ENCODE results near the gene NEDD8. TPM values are rescaled to one million over a fixed set of nuclear protein-coding genes. Genes with fewer than 3 reads are reported as not detected.
A peak's percentile ranks its signal among the peaks of the same experiment; 100 is the strongest.

Gene NEDD8
- total and polyA plus RNA-seq, 7 experiments from 2014 or later = 73.5 to 340 (median 127) TPM

DNA sequence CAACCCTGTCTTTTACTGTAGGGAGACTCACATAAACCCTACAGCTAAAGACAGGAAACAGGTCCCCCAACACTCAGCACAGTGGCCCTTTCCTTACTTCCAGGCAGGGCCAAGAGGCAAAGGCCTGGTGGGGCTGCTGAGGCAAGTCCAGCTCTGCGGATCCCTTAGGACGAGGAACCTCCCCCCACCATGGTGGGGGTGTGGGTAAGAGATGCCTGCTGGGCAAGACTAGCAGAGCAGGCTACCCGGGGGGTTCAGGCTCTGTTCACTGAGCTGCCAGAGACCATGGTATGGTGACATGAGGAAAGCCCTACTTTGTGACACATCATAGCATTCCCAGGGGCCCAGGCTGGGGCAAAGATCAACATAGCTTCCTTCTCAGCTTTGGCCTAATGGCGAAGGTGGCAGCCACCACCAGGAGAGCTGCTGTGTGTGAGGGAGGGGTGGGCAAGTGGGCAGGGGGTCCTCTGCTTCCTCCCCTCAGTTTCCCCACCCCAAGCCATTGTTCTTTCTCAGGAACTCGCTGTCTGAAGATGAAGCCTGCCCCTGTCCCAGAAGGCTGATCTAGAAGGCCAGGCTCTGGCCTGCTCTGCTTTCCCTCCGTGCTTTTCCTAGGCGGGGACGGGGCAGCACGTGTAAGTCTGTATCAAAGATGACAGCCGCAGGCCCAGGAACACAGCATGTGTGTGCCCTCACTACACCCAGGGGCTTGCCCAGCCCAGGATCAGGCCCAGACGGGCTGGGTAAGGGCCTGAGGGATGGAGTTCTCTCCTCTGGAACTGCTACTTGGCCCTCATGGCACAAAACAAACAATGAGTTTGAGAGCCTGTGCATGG lies 20.3 kb upstream of the NEDD8 start:
- ATAC-seq (no peak), DNase-seq (no peak)
- ChIA-PET CTCF (interaction anchor here (1.1 to 1.2 kb wide), 2 partner anchors 47 to 55 kb away, joined by 3 to 6 read pairs; partner anchors contain the start of genes CIDEB, DHRS1 and NOP9), POLR2A (no interaction called here)
- Mint-ChIP-seq H3K27me3 (no peaks in the 10 kb centered on the region), H3K9me3 (no peaks in the 10 kb centered on the region), H3K36me3 (peaks cover 0 to 34% (median 8%) of the 10 kb centered on the region in 5 donors), H3K27ac (no peak overlapping the region), H3K4me1 (peaks cover 0 to 36% (median 4%) of the 10 kb centered on the region in 7 donors), H3K4me3 (no peak overlapping the region)
- Histone ChIP-seq H3K36me3 (ENCODE audit: control insufficient read depth in 2 of 3, insufficient read depth in 3 of 3, low read length in 3 of 3) (peaks cover 0 to 44% (median 11%) of the 10 kb centered on the region in 3 experiments), H3K4me3 (ENCODE audit: low read length) (no peak overlapping the region), H3K27me3 (ENCODE audit: control insufficient read depth in 2 of 2, insufficient read depth in 2 of 2, low read length in 2 of 2) (no peaks in the 10 kb centered on the region), H3K4me1 (ENCODE audit: control insufficient read depth in 2 of 2, insufficient read depth in 2 of 2, low read length in 2 of 2) (no peaks in the 10 kb centered on the region), H3K27ac (ENCODE audit: low read depth, low read length) (no peak overlapping the region), H3K9me3 (ENCODE audit: control insufficient read depth in 2 of 3, low read length in 3 of 3) (no peaks in the 10 kb centered on the region)
- intact Hi-C loops (cut with micrococcal nuclease) = no loop called here

DNA sequence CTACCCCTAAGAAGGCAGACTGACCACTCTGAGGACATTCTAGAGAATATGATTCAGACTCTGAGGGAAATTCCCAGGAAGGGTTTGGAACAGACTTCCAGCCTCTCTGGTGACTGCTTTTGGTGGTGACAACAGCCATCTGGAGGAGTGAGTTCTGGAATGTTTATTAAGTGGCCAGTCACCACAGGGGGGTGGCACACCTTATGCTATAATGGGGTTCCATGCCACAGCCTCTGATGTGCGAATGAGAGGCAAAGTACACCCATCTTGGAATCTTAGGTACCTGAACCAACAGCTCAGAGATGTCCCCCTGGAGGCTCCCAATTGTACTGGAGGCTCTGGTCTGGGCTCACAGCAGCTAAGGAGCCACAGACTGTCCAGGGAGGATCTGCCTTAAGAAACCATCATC lies 19.7 kb upstream of the NEDD8 start:
- no peak for ATAC-seq
- no peaks in the 10 kb centered on the region for H3K27me3 Mint-ChIP-seq
- Histone ChIP-seq H3K36me3 (ENCODE audit: control insufficient read depth in 2 of 3, insufficient read depth in 3 of 3, low read length in 3 of 3) (peaks cover 0 to 44% (median 11%) of the 10 kb centered on the region in 3 experiments), H3K4me3 (ENCODE audit: low read length) (no peak overlapping the region), H3K9me3 (ENCODE audit: control insufficient read depth in 2 of 3, low read length in 3 of 3) (no peaks in the 10 kb centered on the region), H3K4me1 (ENCODE audit: control insufficient read depth in 2 of 2, insufficient read depth in 2 of 2, low read length in 2 of 2) (no peaks in the 10 kb centered on the region), H3K27ac (ENCODE audit: low read depth, low read length) (no peak overlapping the region), H3K27me3 (ENCODE audit: control insufficient read depth in 2 of 2, insufficient read depth in 2 of 2, low read length in 2 of 2) (no peaks in the 10 kb centered on the region)
- H3K4me1 Mint-ChIP-seq = peaks cover 2 to 40% (median 8%) of the 10 kb centered on the region in 7 donors
- POLR2A ChIA-PET = no interaction called here
- CTCF ChIA-PET = interaction anchor here (1.1 to 1.4 kb wide), 3 partner anchors 43 to 56 kb away, joined by 3 to 6 read pairs (median 3); partner anchors contain the start of genes CIDEB, DHRS1 and NOP9
- peak overlapping the region in 1 of 9 donors; percentile 73 for H3K27ac Mint-ChIP-seq
- H3K9me3 Mint-ChIP-seq = no peaks in the 10 kb centered on the region
- H3K36me3 Mint-ChIP-seq = peaks cover 0 to 34% (median 8%) of the 10 kb centered on the region in 5 donors
- intact Hi-C loops (cut with micrococcal nuclease) = no loop called here
- no peak overlapping the region for H3K4me3 Mint-ChIP-seq
- no peak for DNase-seq

DNA sequence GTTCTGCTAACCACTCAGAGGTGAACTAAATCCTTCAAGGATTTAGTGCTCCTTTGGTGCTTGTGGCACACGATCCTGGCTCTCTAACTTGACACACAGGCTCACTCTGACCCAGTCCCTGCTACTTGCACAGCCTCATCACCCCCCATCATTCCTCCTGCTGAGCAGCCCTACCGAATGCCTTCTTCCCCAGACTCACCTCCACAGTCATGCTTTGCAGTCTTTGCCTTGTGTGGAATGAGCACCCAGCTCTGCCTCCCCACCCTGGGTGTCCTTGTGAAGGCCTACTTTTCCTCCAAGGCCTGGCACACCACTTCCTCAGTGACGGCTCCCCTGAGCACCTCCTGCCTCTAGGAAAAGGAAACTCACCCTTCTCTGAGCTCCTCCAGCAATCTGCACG lies 18.2 kb upstream of the NEDD8 start:
- POLR2A ChIA-PET = no interaction called here
- CTCF ChIA-PET = interaction anchor here (1.4 kb wide), 1 partner anchor 45 kb away, joined by 3 read pairs; no protein-coding TSS in a partner anchor
- Mint-ChIP-seq H3K4me3 (peak overlapping the region in 1 of 10 donors; percentile 71), H3K36me3 (peaks cover 0 to 24% (median 7%) of the 10 kb centered on the region in 5 donors), H3K27me3 (no peaks in the 10 kb centered on the region), H3K9me3 (no peaks in the 10 kb centered on the region), H3K4me1 (peaks cover 4 to 43% (median 10%) of the 10 kb centered on the region in 7 donors), H3K27ac (peak overlapping the region in 5 of 9 donors; percentile 29 to 88 (median 67))
- DNase-seq (no peak), ATAC-seq (no peak)
- H3K27me3 ChIP-seq (ENCODE audit: control insufficient read depth in 2 of 2, insufficient read depth in 2 of 2, low read length in 2 of 2) = no peaks in the 10 kb centered on the region
- intact Hi-C loops (cut with micrococcal nuclease) = no loop called here
- H3K4me1 ChIP-seq (ENCODE audit: control insufficient read depth in 2 of 2, insufficient read depth in 2 of 2, low read length in 2 of 2) = peaks cover 0 to 4% of the 10 kb centered on the region in 2 donors
- no peak overlapping the region for H3K4me3 ChIP-seq (ENCODE audit: low read length)
- H3K27ac ChIP-seq (ENCODE audit: low read depth, low read length) = no peak overlapping the region
- peaks cover 0 to 33% (median 11%) of the 10 kb centered on the region in 3 experiments for H3K36me3 ChIP-seq (ENCODE audit: control insufficient read depth in 2 of 3, insufficient read depth in 3 of 3, low read length in 3 of 3)
- H3K9me3 ChIP-seq (ENCODE audit: control insufficient read depth in 2 of 3, low read length in 3 of 3) = no peaks in the 10 kb centered on the region

DNA sequence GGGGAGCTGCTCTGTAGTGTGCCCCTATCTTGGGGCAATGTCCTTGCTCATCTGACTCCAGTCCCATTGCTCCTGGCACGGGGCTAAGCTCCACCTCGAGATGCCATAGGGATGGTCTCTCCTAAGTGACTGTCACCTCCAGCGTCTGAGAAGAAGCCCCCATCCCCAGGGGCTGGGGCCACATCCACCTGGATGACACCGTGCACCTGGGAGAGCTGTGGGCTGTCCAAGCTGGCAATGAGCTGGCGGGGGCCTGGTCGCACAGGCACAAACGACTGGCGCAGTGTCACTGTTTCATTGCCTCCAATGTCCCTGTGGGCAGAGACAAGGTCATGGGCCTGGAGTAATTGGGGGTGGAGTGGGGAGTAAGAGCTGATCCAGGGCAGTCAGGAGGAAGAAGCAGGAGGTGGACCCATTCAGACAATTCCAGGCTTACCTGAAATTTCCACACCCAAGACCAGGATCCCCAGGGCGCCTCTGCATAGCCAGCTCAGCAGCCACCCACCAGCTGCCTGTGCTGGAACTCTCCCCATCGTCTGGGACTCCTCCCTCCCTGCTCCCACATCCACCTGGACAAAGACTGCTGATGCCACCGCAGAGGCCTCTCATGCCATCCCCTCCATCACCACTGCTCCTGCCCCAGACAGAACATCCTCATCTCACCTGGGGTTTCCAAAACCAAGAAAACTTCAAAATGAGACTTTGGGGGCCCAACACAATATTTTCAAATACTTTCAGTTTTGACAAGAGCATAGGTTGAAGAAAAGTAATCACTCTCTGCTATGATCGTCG lies 17.3 kb upstream of the NEDD8 start:
- no peak overlapping the region for H3K4me3 ChIP-seq (ENCODE audit: low read length)
- DNase-seq = no peak

DNA sequence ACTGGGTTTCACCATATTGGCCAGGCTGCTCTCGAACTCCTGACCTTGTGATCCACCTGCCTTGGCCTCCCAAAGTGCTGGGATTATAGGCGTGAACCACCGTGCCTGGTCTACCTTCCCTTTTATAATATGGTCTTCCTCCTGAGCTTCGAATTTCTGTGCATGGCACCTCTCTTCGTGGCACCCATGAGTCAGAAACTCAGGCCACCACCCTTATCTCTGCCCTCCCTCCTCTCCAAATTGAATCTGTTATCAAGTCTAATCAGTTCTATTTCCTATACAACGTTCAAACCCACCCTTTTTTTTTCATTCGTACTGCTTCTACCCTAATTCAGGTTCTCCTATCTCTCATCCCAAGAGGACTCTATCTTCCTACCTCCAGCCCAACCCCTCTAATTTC lies 15.3 kb upstream of the NEDD8 start:
- Mint-ChIP-seq H3K9me3 (peaks cover 0 to 1% (median 0%) of the 10 kb centered on the region in 11 donors), H3K4me3 (peak overlapping the region in 4 of 10 donors; percentile 11 to 59 (median 44)), H3K4me1 (peaks cover 12 to 59% (median 23%) of the 10 kb centered on the region in 7 donors), H3K36me3 (peaks cover 0 to 8% (median 5%) of the 10 kb centered on the region in 5 donors), H3K27me3 (no peaks in the 10 kb centered on the region), H3K27ac (peak overlapping the region in 8 of 9 donors; percentile 3 to 95 (median 70))
- ChIA-PET CTCF (interaction anchor here (0.6 to 7.9 kb wide), 4 partner anchors 51 to 86 kb away, joined by 3 to 140 read pairs (median 4); partner anchors contain the start of genes CIDEB, DHRS1 and NOP9), POLR2A (interaction anchor here (0.7 to 2.9 kb wide), 3 partner anchors 9 to 25 kb away, joined by 3 to 18 read pairs (median 6); partner anchors contain the start of gene RABGGTA)
- DNase-seq (no peak), ATAC-seq (no peak)
- Histone ChIP-seq H3K4me1 (ENCODE audit: control insufficient read depth in 2 of 2, insufficient read depth in 2 of 2, low read length in 2 of 2) (peaks cover 8 to 15% of the 10 kb centered on the region in 2 donors), H3K27ac (ENCODE audit: low read depth, low read length) (no peak overlapping the region), H3K4me3 (ENCODE audit: low read length) (no peak overlapping the region), H3K27me3 (ENCODE audit: control insufficient read depth in 2 of 2, insufficient read depth in 2 of 2, low read length in 2 of 2) (no peaks in the 10 kb centered on the region), H3K9me3 (ENCODE audit: control insufficient read depth in 2 of 3, low read length in 3 of 3) (no peaks in the 10 kb centered on the region), H3K36me3 (ENCODE audit: control insufficient read depth in 2 of 3, insufficient read depth in 3 of 3, low read length in 3 of 3) (peaks cover 0 to 14% (median 4%) of the 10 kb centered on the region in 3 experiments)
- intact Hi-C loops (cut with micrococcal nuclease) = loop anchor here in 1 of 2 donors (1.0 kb wide), 1 partner anchor 24 kb away; the partner anchor contains the start of gene RABGGTA

More for the DNA sequence above, 17.3 kb upstream of the NEDD8 start:
- H3K27me3 ChIP-seq (ENCODE audit: control insufficient read depth in 2 of 2, insufficient read depth in 2 of 2, low read length in 2 of 2) = no peaks in the 10 kb centered on the region
- H3K4me1 ChIP-seq (ENCODE audit: control insufficient read depth in 2 of 2, insufficient read depth in 2 of 2, low read length in 2 of 2) = peaks cover 0 to 4% of the 10 kb centered on the region in 2 donors
- H3K27ac ChIP-seq (ENCODE audit: low read depth, low read length) = no peak overlapping the region
- ChIA-PET POLR2A (interaction anchor here (1.1 to 2.9 kb wide), 3 partner anchors 22 to 54 kb away, joined by 3 to 18 read pairs (median 3); partner anchors contain the start of gene RABGGTA), CTCF (interaction anchor here (1.1 kb wide), 1 partner anchor 46 kb away, joined by 3 read pairs; no protein-coding TSS in a partner anchor)
- Mint-ChIP-seq H3K36me3 (peaks cover 0 to 19% (median 7%) of the 10 kb centered on the region in 5 donors), H3K4me3 (peak overlapping the region in 2 of 10 donors; percentile 27 to 44), H3K27me3 (no peaks in the 10 kb centered on the region), H3K4me1 (peaks cover 4 to 48% (median 14%) of the 10 kb centered on the region in 7 donors), H3K27ac (peak overlapping the region in 1 of 9 donors; percentile 88), H3K9me3 (no peaks in the 10 kb centered on the region)
- no peak for ATAC-seq
- intact Hi-C loops (cut with micrococcal nuclease) = no loop called here
- peaks cover 0 to 26% (median 4%) of the 10 kb centered on the region in 3 experiments for H3K36me3 ChIP-seq (ENCODE audit: control insufficient read depth in 2 of 3, insufficient read depth in 3 of 3, low read length in 3 of 3)
- H3K9me3 ChIP-seq (ENCODE audit: control insufficient read depth in 2 of 3, low read length in 3 of 3) = no peaks in the 10 kb centered on the region

All from naive thymus-derived CD4-positive, alpha-beta T cell (primary cell).